SK-N-SH treated with all-trans-retinoic acid at 6 μM for 48 hours (cell line): ENCODE results near the gene BMERB1.

Experiments
- ZFP3 ChIP-seq: fragments of 250-450 bp; sonication (Bioruptor Pico); IDR thresholded peaks from 2 replicates; pipeline ENCODE4 v1.5.0; 2020; ENCODE audit warnings: mild to moderate bottlenecking, moderate library complexity
- ZNF8 ChIP-seq: fragments of 450-650 bp; formaldehyde crosslinking; IDR thresholded peaks from 2 replicates; pipeline ENCODE4 v1.5.0; 2020; ENCODE audit warnings: mild to moderate bottlenecking, moderate library complexity
- TF ChIP-seq, protein P1 (sequence below): fragments of 250-450 bp; sonication (Bioruptor Pico); IDR thresholded peaks from 2 replicates; pipeline ENCODE4 v1.5.1; 2020; ENCODE audit warnings: low read depth, mild to moderate bottlenecking, moderate library complexity

DNA sequence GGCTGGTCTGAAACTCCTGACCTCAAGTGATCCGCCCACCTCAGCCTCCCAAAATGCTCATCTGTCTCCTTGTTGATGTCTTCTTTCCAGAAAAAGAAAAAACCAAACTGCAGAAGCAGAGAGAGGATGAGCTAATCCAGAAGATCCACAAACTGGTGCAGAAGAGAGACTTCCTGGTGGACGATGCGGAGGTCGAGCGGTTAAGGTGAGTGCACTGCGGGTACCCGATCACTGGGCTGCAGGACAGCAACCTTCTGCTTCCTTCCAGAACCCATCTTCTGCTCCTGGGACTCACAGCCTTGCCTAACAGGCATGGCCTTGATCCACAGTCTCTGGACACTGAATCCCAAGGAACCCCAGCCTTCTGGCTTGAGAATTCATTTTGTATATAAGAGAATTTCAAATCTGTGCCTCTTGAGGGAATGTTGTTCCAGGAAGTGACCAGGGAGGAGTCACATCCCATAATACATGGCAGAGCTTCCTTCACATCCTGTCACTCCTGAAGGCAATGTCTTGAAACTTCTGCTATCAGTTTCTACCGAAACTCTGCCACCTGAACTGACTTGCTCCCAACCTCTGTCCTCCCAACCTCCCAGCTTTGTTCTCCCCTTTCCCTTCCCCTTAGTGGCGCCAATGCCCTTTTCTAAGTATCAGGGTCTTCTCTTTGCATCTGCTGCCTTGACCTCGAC is 146.9 kb downstream of the BMERB1 start:
- TF ChIP-seq ZFP3 (no peak), ZNF8 (CRISPR knock-in tag) (no peak)
- TF ChIP-seq, protein P1, sequence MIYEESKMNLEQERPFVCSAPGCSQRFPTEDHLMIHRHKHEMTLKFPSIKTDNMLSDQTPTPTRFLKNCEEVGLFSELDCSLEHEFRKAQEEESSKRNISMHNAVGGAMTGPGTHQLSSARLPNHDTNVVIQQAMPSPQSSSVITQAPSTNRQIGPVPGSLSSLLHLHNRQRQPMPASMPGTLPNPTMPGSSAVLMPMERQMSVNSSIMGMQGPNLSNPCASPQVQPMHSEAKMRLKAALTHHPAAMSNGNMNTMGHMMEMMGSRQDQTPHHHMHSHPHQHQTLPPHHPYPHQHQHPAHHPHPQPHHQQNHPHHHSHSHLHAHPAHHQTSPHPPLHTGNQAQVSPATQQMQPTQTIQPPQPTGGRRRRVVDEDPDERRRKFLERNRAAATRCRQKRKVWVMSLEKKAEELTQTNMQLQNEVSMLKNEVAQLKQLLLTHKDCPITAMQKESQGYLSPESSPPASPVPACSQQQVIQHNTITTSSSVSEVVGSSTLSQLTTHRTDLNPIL (CRISPR knock-in tag): no peak
